ENCODE results near the gene ME2.
"Not testable (repeated sequence)": the region's sequence is repeated elsewhere in the genome, so short reads cannot be mapped to it uniquely, and the experiment has no call there.

ME2 gene

GRCh38 chr18:50982086-50982801, 103.3 kb downstream of the ME2 start:
- DNase-seq: peak; percentile 47

GRCh38 chr18:50982802-50983179, 103.9 kb downstream of the ME2 start:
- peak; percentile 95 for DNase-seq

DNA sequence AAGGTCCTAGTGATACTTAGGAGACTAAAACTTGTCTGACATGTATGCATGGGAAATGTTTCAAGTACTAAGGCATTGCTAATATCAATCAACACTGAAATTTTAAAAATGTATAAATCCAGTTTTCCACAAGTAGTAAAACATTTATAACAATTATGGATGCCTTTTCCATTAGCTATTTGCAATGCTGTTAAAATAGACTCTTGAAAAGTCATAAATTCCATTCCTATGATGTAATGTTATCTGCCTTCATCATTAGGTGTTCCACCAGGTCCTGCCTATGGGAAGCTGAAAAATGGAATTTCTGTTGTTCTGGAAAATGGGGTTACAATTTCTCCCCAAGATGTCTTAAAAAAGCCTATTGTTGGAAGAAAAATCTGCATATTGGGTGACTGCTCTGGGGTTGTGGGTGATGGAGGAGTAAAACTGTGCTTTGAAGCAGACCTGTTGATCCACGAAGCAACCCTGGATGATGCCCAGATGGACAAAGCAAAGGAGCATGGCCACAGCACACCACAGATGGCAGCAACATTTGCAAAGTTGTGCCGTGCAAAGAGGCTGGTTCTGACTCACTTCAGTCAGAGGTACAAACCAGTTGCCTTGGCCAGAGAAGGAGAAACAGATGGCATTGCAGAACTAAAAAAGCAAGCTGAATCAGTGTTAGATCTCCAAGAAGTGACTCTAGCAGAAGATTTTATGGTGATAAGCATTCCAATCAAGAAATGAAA, 107.6 kb downstream of the ME2 start:
- DNase-seq: peak; percentile 83

DNA sequence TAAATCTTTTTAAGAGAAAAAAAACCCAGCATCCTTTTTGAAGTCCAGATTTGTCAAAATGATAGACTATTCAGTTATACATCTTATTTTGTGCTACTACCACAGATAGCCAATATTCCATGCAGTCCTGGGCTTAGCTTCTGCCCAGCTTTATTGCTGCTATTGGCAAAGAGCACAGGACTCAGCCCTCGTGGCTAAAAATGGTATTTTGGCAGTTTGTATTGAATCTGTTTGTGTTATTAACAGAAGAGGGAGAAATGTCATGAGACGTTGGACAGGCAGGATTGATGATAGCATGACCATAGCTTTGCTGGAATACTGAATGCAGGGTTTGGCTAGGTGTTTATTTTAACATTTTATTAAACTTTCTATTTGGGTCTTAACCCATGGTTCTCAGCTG, 108.3 kb downstream of the ME2 start:
- DNase-seq: no peak

DNA sequence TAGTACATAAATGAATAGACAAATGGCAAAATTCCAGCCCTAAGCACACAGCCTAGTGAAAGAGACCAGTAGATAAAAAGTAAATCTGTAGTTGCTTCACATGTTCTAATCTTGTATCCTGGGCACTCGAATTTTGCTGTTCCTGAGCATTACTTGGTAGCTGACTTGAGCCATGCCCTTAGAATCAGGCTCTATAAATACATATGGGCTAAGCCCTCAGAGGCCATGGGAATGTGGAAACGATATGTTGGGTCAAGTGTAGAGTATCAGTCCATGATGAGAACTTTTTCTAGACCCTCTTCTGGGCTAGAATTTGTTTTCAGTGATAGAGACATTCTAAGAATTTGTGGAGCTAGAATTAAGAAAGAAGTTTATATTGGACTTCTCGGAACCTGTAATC, 110.8 kb downstream of the ME2 start:
- DNase-seq: no peak

GRCh38 chr18:50992351-50992762, 113.4 kb downstream of the ME2 start:
- DNase-seq: no peak

DNA sequence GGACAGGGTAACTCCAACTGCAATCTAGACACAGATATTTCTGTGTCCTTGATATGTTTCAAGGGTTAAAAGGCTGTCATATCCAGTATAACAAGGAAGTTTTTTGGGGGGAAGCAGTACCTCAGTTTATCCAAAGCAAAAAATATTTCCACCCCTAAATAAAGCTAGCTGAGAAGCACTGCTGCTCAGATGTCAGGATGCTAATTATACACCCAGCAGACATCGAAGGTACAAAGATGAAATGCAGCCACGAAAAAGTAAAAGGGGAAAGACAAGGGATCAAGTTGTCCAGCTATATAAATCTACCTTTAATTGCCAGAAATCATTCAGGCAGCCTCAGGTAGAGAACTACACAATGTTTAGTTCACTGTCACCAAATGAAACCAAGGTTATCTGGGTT, 115.1 kb downstream of the ME2 start:
- no peak for DNase-seq

DNA sequence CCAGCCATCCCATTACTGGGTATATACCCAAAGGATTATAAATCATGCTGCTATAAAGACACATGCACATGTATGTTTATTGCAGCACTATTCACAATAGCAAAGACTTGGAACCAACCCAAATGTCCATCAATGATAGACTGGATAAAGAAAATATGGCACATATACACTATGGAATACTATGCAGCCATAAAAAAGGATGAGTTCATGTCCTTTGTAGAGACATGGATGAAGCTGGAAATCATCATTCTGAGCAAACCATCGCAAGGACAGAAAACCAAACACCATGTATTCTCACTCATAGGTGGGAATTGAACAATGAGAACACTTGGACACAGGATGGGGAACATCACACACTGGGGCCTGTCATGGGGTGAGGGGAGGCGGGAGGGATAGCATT, 124.3 kb downstream of the ME2 start:
- DNase-seq: not testable (repeated sequence)

Data from DMS 273 treated with DMSO at 0.1 percent for 48 hours (cell line).